Measurements from ENCODE around the gene LHB. TPM values are rescaled to one million over a fixed set of nuclear protein-coding genes. Genes with fewer than 3 reads are reported as not detected.
A peak's percentile ranks its signal among the peaks of the same experiment; 100 is the strongest.

Gene LHB
- total RNA-seq, 1 donor from 2014 or later = not detected

DNA sequence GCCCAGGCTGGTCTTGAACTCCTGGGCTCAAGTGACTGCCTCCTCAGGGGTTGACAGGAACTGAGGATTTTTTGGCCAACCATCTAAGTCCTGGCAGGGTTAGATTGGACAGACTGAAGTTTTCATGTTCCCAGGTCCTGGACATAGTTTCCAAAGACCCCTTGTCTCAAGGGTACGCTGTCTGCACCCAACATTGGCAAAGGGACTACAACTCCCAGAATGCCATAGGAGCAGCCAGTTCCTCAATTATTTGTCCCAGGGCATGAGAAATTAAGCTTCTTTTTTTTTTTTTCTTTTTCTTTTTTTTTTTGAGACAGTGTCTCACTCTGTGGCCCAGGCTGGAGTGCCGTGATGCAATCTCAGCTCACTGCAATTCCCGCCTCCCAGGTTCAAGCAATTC, 30.7 kb downstream of the LHB start:
- no peak for DNase-seq (ENCODE audit: low read depth in 2 of 2)

DNA sequence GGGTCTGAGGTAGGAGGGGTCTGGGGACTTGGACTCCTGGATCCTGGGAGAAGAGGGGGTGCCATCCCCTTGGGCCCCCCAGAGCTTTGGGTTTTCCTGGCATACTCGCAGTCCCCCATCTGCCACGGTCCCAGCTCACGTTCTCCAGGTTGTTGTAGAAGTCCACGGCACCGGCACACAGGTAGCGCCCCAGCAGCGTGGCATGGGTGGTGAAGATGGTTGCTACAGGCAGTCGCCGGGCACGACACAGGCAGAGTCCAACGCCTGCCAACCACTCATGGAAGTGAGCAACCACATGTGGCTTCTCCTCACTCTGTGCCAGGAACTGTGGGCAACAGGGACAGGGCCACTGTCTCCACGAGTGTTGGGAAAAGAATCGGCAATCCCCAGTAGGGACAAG, 31.2 kb downstream of the LHB start:
- no peak for DNase-seq (ENCODE audit: low read depth in 2 of 2)

DNA sequence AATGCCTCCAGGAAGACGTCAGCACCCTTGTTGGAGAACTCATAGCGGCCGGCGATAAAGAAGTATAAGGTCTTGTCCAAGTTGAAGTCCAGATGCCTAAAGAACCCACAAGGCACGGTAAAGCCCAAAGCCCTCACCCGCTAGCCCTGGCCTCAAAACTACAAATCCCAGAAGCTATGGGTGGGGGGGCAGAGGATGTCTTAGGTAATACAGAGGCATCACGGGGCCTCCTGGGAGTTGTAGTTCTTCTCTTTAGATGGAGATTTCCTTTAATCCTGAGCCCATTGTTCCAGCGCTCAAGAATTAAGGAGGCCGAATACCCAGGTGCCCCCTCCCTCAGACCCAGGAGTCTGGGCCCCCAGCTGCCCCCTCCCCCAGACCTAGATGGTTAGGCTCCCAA, 34.6 kb downstream of the LHB start:
- no peak for DNase-seq (ENCODE audit: low read depth in 2 of 2)

DNA sequence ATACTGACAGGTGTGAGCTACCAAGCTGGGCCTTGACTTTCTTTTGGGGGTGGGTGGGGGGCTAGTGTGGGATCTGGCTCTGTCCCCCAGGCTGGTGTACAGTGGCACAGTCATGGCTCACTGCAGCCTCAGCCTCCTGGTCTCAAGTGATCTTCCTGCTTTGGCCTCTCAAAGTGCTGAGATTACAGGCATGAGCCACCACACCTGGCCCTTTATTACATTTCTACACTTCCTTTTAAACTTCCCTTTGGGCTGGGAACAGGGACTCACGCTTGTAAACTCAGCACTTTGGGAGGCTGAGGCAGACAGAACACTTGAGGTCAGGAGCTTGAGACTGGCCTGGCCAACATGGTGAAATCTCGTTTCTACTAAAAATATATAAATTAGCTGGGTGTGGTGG, 39.8 kb downstream of the LHB start:
- no peak for DNase-seq (ENCODE audit: low read depth in 2 of 2)

DNA sequence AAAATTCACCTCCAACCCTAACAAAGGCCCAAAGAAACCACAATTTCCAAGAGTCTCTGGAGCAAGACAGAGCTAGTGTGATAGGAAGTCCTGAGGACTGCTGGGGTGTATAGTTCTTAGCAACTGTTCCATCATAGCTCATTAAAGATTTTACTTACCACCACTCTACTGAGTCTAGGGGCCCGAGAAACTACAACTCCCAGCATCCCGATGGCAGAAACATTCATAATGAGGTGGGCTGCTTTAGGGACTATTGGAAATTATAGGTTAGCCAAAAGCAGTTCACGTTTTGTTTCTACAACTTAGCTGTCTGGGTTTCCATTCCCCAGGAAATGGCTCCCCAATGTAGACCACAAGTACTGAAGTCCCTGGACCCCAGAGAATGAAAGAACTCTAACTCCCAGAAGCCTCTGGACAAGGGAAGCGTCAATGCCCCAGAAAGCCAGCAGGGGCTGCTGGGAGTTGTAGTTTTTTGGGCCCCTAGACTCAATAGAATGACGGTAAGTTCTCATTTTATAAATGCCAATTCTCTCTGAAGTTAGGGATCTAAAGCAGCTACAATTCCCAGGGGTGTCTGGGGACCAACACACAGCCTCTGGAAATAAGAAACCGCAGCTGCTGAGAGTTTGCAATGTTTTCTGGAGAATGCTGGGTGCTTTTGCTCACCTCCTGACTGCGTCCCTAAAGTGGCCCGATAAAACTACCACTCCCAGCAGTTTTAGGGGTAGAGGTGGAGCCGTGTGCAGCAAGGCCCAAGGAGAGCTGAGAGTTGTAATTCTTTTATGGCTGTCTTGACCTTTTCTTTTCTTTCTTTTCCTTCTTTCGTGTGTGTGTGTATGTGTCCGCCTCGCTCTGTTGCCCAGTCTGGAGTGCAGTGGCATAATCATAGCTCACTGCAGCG, 40.7 kb downstream of the LHB start:
- DNase-seq (ENCODE audit: low read depth in 2 of 2) = peak in 1 of 2 donors; percentile 62

DNA sequence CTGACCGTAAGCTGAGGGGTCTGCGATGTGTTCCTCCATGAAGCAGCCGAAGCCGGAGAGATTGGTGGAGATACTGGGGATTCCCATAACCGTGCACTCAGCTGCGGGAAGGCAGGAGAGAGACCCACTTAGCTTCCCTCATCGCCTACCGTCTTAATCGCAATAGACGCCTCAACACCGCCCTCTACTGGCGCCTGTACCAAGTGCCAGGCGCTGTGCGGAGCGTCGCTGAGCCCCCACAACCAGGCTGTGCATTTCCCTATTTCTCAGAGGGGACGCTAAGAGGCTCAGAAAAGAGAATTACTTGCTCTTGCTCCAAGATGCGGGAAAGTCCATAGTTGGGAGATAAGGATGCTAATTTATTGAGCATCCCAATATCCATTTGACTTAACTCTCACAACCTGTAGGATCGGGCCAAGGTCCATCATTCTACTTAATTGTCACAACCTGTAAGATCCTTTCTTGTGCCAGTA, 45.9 kb downstream of the LHB start:
- DNase-seq (ENCODE audit: low read depth in 2 of 2) = peak; percentile 83 to 84

DNA sequence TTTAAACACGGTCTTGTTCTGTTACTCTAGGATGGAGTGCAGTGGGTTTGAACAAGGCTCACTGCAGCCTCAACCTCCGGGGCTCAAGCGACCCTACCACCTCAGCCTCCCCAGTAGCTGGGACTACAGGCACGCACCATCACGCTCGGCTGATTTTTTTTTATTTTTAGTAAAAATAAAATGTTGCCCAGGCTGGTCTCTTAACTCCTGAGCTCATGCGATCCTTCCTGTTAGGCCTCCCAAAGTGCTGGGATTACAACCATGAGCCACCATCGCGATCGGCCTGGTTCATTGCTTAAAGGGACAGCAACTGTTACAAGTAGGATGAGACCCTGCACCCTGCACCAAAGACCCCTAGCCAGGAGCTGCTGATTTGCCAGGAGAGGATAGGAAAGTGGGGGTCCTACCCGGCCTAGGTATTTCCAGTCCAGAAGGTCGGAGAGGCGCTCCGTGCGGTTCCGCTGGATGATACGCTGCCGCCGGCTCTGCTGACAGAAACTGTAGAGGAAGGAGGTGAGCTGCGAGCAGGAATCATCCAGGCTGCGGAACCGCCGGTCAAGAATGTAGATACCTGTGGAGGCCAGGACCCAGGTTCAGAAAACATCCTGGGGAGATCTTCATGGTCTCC, 46.6 kb downstream of the LHB start:
- DNase-seq (ENCODE audit: low read depth in 2 of 2) = no peak

DNA sequence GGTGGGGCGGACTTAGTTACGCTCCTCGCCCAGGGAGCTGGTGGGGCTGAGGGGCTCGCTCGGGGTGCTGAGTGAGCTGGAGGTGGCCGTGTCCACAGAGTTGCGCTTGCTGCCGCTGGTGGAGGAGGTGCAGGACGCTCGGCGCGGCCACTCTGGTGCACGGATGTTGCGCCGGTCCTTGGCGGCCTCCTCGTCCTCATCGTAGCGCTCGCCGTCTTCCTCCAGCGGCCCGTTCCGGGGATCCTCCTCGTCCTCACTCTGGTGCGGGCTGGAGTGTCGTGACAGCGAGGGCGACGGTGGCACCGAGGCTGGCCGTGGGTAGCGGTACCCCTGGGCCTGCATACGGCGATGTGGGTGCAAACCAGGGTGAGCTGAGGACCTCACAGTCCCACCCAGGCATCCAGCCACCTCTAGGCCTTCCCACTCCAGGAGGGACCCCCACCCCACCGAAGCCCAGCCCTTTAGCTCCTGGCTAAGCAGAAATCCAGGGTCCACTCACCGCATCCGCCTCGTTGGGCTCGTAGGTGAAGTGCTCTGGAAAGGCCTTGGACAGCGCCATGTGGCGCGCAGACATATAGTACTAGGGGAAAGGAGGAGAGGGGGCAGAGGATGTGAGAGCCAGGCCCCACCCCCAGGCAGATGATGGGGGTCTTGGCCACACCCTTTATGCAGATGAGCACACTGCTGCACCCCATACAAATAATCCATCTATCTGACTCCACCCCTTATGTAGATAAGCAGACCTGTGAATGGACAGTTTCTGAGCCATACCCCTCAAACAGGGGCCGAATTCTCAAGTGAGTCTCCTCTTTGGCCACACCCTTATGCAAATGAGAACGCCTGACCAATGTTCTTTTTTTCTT, 47.4 kb downstream of the LHB start:
- peak in 1 of 2 donors; percentile 43 for DNase-seq (ENCODE audit: low read depth in 2 of 2)

DNA sequence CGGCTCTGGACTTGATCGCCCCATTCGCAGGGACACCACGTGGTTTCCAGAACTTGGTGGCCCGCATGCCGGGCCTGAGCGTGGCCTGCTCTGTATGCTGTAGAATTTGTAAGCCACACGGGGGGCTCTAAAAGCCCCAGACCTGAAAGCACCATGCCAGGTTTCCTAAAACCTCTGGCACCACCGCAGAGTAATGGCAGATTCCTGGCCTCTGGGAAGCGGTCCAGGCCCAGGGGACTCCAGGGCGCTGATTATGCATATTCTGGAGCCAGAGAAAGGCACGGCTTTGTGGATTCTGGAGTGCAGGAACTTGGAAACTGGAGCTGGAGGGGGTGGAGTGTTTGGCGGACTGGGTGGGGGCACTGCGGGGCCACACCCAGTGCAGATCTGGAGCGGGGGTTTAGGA, 48.1 kb downstream of the LHB start:
- DNase-seq (ENCODE audit: low read depth in 2 of 2) = no peak

DNA sequence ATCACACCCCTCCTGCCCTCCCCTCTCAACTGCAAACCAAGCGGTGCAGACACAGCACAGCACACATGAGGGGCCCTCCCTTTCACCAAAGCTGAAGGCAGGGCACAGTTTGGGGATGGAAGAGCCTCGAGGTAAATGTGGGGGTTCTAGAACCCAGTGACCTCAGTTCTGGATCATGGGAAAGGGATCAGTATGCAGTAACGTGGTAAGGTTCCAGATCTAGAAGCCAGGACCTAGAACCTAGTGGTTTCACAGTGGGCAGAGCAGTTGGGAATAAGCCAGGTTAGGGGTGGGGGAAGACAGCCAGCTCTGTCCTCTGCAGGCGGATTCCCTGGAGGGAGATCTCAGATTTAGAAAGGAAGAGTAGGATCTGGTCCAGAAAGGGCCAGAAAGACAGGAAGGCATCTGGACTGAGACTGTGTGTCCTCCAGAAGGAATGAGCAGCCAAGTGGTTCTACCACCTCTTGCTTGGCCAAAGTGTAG, 48.7 kb downstream of the LHB start:
- no peak for DNase-seq (ENCODE audit: low read depth in 2 of 2)

DNA sequence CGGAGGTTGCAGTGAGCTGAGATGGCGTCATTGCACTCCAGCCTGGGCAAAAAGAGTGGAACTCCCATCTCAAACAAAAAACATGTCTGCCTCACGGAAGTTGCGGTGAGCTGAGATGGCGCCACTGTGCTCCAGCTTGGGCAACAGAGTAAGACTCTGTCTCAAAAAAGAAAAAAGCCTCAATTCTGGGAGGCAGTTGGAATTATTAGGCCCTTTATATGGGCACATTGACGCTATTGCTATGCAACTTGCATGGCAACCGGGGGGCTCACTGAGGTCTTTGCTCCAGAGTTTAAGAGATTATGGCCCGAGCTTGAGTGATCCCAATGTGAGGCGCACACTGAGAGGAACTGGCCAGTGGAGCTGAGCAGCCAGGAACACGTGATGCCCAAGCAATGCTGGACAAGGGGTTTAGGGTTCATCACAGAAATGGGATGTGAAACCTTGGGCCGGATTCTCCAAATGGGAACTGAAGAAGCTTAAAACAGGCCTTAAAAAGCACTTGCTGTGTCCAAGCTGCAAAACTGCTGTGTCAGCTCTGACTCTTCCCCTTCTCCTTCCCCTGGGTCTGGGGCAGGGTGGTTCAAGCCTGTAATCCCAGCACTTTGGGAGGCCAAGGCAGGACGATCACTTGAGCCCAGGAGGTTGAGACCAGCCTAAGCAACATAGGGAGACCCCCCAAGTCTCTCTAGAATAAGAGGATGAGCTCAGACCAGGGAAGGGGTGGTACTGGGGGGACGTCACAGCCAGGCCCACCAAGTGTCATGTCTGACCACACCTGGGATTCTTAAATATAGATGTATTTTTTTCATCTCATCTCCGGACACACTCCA, 49.3 kb downstream of the LHB start:
- peak in 1 of 2 donors; percentile 38 for DNase-seq (ENCODE audit: low read depth in 2 of 2)

DNA sequence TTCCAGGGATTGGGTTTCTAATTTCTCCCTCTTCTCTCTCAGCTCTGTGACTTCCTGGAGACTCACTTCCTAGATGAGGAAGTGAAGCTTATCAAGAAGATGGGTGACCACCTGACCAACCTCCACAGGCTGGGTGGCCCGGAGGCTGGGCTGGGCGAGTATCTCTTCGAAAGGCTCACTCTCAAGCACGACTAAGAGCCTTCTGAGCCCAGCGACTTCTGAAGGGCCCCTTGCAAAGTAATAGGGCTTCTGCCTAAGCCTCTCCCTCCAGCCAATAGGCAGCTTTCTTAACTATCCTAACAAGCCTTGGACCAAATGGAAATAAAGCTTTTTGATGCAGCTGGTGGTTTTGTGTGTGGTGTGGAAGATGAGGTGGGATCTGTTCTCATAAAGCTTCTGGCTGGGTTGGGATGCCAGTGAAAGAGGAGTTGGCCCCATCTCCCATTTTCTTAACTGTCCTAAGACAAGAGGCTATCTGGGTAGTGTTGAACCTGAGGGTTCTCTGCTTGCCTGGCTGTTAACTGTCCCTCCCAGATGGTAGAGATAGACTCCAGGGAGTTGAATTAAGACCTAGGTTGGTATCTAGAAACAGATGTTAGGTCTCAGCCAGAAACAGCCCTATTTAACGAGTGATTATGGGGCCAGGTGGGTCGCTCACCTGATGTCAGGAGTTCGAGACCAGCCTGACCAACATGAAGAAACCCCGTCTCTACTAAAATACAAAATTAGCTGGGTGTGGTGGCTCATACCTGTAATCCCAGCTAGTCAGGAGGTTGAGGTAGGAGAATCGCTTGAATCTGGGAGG, 50.1 kb downstream of the LHB start:
- DNase-seq (ENCODE audit: low read depth in 2 of 2) = no peak

Other genes starting within 250 kb of the LHB start
- 26.2 and 28.3 TPM in 2 replicates for gene BCAT2, start 206.1 kb downstream of the LHB start, total RNA-seq
- gene HSD17B14, start 180.6 kb downstream of the LHB start, total RNA-seq = 0.60 and 2.6 TPM in 2 replicates
- gene PLEKHA4, start 148.5 kb downstream of the LHB start, total RNA-seq = 2.4 and 7.1 TPM in 2 replicates
- 21.6 and 63.9 TPM in 2 replicates for gene PPP1R15A, start 144.7 kb downstream of the LHB start, total RNA-seq
- under 0.01 TPM in 2 replicates for gene TULP2, start 118.3 kb downstream of the LHB start, total RNA-seq
- 118 and 160 TPM in 2 replicates for gene NUCB1, start 116.8 kb downstream of the LHB start, total RNA-seq
- under 0.01 TPM in 1 of 2 replicates, not detected in the other for gene DHDH, start 83.4 kb downstream of the LHB start, total RNA-seq
- 96.8 and 101 TPM in 2 replicates for gene BAX, start 62.2 kb downstream of the LHB start, total RNA-seq
- 928 and 942 TPM in 2 replicates for gene FTL, start 51.8 kb downstream of the LHB start, total RNA-seq
- gene GYS1, start 23.8 kb downstream of the LHB start, total RNA-seq = 11.1 and 14.8 TPM in 2 replicates
- gene RUVBL2, start 23.2 kb downstream of the LHB start, total RNA-seq = 113 and 138 TPM in 2 replicates
- gene CGB3, start 7.2 kb upstream of the LHB start, total RNA-seq = not detected in 2 replicates
- not detected in 2 replicates for gene CGB2, start 14.8 kb upstream of the LHB start, total RNA-seq
- not detected in 2 replicates for gene CGB1, start 19.8 kb upstream of the LHB start, total RNA-seq
- not detected in 2 replicates for gene CGB5, start 26.8 kb upstream of the LHB start, total RNA-seq
- gene CGB8, start 32.0 kb upstream of the LHB start, total RNA-seq = not detected in 2 replicates
- 0.22 TPM in 1 of 2 replicates, not detected in the other for gene CGB7, start 40.7 kb upstream of the LHB start, total RNA-seq
- gene NTF4, start 47.7 kb upstream of the LHB start, total RNA-seq = not detected in 2 replicates
- not detected in 2 replicates for gene KCNA7, start 55.6 kb upstream of the LHB start, total RNA-seq
- gene SNRNP70, start 68.4 kb upstream of the LHB start, total RNA-seq = 132 and 137 TPM in 2 replicates
- 1.6 and 2.2 TPM in 2 replicates for gene LIN7B, start 97.3 kb upstream of the LHB start, total RNA-seq
- 0.22 and 0.40 TPM in 2 replicates for gene C19orf73, start 102.1 kb upstream of the LHB start, total RNA-seq
- gene PPFIA3, start 102.5 kb upstream of the LHB start, total RNA-seq = 1.6 and 2.8 TPM in 2 replicates
- gene HRC, start 138.3 kb upstream of the LHB start, total RNA-seq = not detected in 2 replicates
- 9.5 and 10.7 TPM in 2 replicates for gene TRPM4, start 140.7 kb upstream of the LHB start, total RNA-seq

Measured in lung microvascular endothelial cell (primary cell).